ENCODE measurements around the gene MAST1.
A peak's percentile ranks its signal among the peaks of the same experiment; 100 is the strongest.
"Not testable (repeated sequence)": the region's sequence is repeated elsewhere in the genome, so short reads cannot be mapped to it uniquely, and the experiment has no call there.

The MAST1 gene

DNA sequence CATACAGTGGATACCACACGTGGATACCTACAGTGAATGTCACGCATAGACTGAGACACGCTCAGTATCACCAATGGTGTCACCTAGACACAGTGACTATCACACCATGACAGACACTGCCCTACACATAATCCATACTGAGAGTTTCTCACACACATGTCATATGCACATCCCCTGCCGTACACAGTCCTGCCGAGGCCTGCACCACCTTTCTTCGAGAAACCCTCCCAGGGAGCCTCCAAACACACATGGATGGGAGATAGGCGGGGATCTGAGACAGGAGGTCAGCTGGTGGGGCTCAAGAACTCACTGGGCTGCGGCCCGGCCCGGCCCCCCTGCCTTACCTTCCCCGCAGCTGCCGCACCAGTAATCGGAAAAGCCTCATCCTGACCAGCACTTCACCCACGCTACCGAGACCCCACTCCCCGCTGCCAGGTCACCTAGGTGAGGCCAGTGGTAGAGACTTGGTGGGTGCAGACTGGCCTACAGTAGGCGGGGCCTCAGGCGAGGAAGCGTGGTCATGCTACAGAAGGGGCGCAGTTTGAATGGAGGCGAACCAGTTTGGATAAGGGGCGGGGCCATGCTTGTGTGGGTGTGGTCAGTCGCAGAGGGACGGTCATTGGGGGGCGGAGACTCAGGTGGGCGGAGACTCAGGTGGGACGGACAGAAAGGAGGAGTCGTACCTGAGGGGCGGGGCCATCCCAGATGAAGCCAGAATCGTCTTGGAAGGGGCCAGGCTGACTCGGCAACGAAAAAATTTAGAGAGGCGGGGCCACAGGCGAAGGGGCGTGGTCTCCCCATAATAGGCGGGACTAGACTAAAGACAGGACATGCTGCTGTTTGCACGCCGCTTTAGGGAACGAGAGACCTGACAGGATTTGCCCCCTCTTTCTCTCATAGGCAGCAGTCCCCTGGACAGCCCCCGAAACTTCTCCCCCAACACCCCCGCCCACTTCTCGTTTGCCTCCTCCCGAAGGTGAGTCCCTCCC lies 2.1 kb downstream of the MAST1 start:
- DNase-seq (ENCODE audit: low read depth): no peak

- no peak for DNase-seq (ENCODE audit: low read depth)
Measured at GRCh38 chr19:12841094-12841493, 2.8 kb downstream of the MAST1 start.

DNA sequence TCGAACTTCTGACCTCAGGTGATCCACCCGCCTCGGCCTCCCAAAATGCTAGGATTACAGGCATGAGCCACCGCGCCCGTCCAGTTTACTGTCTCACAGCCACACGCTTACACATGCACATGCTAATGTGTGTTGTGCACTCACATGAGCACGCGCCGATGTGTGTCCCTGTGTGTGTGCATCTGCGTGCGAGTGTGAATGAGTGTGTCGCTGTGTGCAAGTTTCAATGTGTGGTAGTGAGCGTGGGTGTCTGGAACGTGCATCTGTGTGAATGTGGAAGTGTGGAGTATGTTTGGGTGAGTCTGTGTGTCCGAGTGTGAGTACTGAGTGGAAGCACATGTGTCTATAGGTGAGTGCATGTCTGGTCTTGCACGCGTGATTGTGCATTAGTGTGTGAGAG lies 4.2 kb downstream of the MAST1 start:
- no peak for DNase-seq (ENCODE audit: low read depth)

DNA sequence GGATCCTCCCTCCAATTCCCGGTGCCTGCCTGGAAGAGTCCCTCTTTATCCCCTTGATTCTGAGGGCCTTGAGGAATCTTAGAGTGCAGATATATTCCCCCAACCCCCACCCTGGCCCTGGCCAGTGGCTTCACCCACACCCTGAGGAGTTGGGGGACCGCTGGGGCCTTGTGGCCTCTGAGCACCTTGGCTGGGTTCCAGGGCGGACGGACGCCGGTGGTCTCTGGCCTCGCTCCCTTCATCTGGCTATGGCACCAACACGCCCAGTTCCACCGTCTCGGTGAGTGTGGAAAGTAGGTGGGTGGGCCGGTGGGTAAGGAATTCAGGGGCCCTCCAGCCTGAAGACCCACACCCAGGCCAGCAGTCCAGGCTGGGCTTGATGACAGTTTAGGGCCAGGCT lies 5.0 kb downstream of the MAST1 start:
- no peak for DNase-seq (ENCODE audit: low read depth)

DNA sequence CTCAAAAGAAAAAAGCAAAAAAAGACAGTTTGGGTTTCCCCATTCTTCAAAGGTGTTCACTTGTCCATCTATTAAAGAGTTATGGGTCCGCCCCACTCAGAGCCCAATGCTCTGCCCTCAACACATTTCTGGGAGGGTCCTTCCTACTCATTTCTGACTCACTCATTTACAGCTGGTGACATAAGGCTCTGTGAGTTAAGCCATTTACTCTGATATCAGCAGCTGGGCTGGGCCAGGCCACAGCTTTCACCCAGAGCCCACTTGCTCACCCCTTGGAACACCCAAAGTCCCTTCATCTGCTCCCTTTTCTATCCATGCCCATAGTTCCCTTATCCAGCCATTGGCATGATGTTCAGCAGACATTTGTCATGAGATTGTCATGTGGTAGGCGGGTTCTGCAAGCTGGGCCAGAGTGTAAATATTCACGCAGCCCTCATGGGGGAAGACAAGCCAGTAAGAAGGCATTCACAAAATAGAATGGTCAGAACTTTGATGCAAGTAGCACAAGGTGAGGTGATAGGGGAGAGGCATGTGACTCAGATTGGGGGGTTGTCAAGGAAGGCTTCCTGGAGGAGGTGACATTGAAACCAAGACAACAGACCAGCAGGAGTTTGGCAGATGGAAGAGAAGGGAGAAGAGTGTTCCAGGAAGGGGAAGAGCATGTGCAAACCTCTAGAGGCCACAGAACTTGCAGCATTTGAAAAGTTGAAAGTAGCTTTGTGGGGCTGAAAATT lies 5.9 kb downstream of the MAST1 start:
- DNase-seq (ENCODE audit: low read depth): no peak

GRCh38 chr19:12846613-12847012 lies 8.3 kb downstream of the MAST1 start:
- DNase-seq (ENCODE audit: low read depth): not testable (repeated sequence)

- peak; percentile 49 for DNase-seq (ENCODE audit: low read depth)
Measured at GRCh38 chr19:12847159-12848139, 9.1 kb downstream of the MAST1 start.

DNA sequence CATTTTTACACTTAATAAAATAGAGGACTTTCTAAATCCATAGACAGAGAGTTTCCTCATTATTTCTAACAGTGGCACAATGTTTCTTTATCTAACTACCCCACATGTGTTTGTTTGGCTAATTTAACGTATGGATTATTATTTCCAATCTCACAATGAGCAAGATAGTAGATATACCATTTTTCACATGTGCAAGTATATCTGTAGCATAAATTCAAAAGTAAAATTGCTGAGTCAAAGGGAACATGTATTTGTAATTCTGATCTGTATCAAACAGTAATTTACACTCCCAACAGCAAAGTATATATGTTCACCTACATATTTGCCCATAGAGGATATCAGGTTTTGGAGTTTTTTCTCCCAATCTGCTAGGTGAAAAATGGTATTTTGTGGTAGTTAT lies 18.3 kb downstream of the MAST1 start:
- DNase-seq (ENCODE audit: low read depth): no peak

GRCh38 chr19:12858041-12858928 lies 20.0 kb downstream of the MAST1 start:
- no peak for DNase-seq (ENCODE audit: low read depth)

- no peak for DNase-seq (ENCODE audit: low read depth)
Measured at GRCh38 chr19:12859546-12859945, 21.2 kb downstream of the MAST1 start.

- DNase-seq (ENCODE audit: low read depth): no peak
Measured at GRCh38 chr19:12864143-12864542, 25.8 kb downstream of the MAST1 start.

- no peak for DNase-seq (ENCODE audit: low read depth)
Measured at GRCh38 chr19:12864721-12865715, 26.7 kb downstream of the MAST1 start.

DNA sequence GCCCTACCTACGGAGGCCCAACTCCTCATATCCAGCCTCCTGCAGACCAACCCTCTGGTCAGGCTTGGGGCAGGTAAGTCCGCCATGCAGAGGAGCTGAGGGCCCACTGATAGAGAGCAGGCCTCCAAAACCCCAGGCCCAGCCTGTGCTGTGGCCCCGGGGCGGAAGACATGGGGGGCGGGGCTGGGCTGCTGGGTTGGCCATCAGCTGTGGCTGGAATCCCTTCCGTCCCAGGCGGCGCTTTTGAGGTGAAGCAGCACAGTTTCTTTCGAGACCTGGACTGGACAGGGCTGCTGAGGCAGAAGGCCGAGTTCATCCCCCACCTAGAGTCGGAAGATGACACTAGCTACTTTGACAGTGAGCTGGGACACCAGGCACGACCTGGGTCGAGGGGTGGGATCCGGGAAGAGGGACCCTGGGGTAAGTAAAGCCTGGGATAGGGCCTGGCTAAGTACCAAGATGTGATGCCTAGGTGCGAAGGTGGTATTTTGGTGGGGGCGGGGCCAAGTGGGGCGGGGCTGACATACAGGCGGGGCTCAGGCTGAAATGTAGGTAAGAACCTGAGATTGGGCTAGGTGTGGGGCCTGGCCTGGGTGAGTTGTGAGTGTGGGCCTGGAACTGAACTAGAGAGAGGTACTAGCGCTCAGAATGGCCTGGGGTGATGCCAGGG lies 27.6 kb downstream of the MAST1 start:
- no peak for DNase-seq (ENCODE audit: low read depth)

- no peak for DNase-seq (ENCODE audit: low read depth)
Measured at GRCh38 chr19:12866416-12867119, 28.3 kb downstream of the MAST1 start.

DNA sequence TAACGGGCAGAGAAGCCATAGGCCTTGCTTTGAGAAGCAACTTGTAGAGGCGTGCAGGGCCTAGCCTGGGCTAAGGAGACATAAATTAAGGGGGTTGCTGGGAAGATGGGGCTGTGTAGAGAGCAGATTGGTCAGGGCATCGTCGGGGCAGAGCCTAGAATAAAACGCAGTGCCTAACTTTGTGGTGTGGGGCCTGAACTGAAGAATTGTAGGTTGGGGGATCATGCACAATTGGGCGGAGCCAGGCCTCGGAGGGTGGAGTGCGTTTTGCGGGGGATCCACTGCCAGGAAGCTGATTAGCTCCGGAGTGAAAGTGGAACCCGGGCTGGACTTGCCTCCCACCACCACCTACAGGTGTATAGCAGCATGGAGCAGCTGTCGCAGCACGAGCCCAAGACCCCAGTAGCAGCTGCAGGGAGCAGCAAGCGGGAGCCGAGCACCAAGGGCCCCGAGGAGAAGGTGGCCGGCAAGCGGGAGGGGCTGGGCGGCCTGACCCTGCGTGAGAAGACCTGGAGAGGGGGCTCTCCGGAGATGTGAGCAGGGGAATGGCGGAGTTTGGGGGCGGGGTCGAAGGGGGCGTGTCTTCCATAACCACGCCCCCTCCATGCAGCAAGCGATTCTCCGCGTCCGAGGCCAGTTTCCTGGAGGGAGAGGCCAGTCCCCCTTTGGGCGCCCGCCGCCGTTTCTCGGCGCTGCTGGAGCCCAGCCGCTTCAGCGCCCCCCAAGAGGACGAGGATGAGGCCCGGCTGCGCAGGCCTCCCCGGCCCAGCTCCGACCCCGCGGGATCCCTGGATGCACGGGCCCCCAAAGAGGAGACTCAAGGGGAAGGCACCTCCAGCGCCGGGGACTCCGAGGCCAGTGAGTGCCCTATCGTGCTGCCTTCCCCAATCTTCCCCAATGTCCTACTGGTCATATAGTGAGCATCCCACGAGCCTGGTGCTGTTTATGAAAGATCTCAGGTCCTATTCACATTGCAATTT lies 29.1 kb downstream of the MAST1 start:
- DNase-seq (ENCODE audit: low read depth): peak; percentile 71

DNA sequence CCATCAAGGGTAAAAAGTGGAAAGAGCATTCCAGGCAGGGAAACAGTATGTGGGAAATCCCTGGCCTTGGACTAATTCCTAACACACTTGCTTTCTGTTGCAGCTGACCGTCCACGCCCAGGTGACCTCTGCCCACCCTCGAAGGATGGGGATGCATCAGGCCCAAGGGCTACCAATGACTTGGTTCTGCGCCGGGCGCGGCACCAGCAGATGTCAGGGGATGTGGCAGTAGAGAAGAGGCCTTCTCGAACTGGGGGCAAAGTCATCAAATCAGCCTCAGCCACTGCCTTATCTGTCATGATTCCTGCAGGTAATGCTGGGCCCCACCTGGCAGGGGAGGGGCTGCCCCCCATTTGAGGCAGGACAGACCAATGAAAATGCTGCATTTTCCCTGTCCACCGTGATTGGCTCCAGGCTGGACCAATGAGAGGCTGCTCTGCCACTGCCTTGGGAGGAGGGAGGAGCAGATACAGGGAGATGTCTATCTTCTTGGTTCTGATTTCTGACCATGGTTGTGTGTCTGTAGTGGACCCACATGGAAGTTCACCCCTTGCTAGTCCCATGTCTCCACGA lies 30.3 kb downstream of the MAST1 start:
- DNase-seq (ENCODE audit: low read depth): no peak

- DNase-seq (ENCODE audit: low read depth): no peak
Measured at GRCh38 chr19:12871681-12872080, 33.4 kb downstream of the MAST1 start.

All from CMK (cell line).